DMS114 treated with DMSO at 0.1 percent for 48 hours (cell line): ENCODE measurements around the gene SOX14.

Experiments used
- DNase-seq: peaks from one replicate; lab custom pipeline; 2025; ENCODE audit not compliant: unreplicated experiment; lab: John Stamatoyannopoulos, UW

The SOX14 gene

GRCh38 chr3:137767538-137768360 is 3.6 kb downstream of the SOX14 start:
- DNase-seq: no peak

- DNase-seq: no peak
Measured at GRCh38 chr3:137768361-137769321, 4.5 kb downstream of the SOX14 start.

GRCh38 chr3:137769322-137770065 is 5.4 kb downstream of the SOX14 start:
- DNase-seq: no peak

GRCh38 chr3:137770066-137770834 is 6.1 kb downstream of the SOX14 start:
- DNase-seq: no peak

GRCh38 chr3:137770835-137771399 is 6.8 kb downstream of the SOX14 start:
- DNase-seq: no peak

GRCh38 chr3:137771401-137772213 is 7.5 kb downstream of the SOX14 start:
- no peak for DNase-seq

- no peak for DNase-seq
Measured at GRCh38 chr3:137772214-137772955, 8.3 kb downstream of the SOX14 start.

- DNase-seq: no peak
Measured at GRCh38 chr3:137778941-137779340, 14.8 kb downstream of the SOX14 start.

GRCh38 chr3:137787529-137787928 is 23.4 kb downstream of the SOX14 start:
- no peak for DNase-seq

GRCh38 chr3:137789236-137789635 is 25.1 kb downstream of the SOX14 start:
- DNase-seq: no peak

GRCh38 chr3:137792626-137793271 is 28.6 kb downstream of the SOX14 start:
- no peak for DNase-seq

GRCh38 chr3:137796993-137797392 is 32.9 kb downstream of the SOX14 start:
- no peak for DNase-seq

GRCh38 chr3:137803215-137803614 is 39.1 kb downstream of the SOX14 start:
- DNase-seq: no peak

GRCh38 chr3:137807998-137808397 is 43.9 kb downstream of the SOX14 start:
- DNase-seq: no peak

GRCh38 chr3:137809509-137809908 is 45.4 kb downstream of the SOX14 start:
- no peak for DNase-seq

GRCh38 chr3:137812023-137812422 is 47.9 kb downstream of the SOX14 start:
- no peak for DNase-seq

- DNase-seq: no peak
Measured at GRCh38 chr3:137815251-137815650, 51.1 kb downstream of the SOX14 start.
